Superior temporal gyrus (tissue), 1 donor: ENCODE data around the gene ATG7.

Source experiments
- DNase-seq: peaks from one replicate; pipeline ENCODE4 v3.0.0-alpha.2; 2016; ENCODE audit errors: extremely low spot score

ATG7 gene, protein sequence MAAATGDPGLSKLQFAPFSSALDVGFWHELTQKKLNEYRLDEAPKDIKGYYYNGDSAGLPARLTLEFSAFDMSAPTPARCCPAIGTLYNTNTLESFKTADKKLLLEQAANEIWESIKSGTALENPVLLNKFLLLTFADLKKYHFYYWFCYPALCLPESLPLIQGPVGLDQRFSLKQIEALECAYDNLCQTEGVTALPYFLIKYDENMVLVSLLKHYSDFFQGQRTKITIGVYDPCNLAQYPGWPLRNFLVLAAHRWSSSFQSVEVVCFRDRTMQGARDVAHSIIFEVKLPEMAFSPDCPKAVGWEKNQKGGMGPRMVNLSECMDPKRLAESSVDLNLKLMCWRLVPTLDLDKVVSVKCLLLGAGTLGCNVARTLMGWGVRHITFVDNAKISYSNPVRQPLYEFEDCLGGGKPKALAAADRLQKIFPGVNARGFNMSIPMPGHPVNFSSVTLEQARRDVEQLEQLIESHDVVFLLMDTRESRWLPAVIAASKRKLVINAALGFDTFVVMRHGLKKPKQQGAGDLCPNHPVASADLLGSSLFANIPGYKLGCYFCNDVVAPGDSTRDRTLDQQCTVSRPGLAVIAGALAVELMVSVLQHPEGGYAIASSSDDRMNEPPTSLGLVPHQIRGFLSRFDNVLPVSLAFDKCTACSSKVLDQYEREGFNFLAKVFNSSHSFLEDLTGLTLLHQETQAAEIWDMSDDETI

DNA sequence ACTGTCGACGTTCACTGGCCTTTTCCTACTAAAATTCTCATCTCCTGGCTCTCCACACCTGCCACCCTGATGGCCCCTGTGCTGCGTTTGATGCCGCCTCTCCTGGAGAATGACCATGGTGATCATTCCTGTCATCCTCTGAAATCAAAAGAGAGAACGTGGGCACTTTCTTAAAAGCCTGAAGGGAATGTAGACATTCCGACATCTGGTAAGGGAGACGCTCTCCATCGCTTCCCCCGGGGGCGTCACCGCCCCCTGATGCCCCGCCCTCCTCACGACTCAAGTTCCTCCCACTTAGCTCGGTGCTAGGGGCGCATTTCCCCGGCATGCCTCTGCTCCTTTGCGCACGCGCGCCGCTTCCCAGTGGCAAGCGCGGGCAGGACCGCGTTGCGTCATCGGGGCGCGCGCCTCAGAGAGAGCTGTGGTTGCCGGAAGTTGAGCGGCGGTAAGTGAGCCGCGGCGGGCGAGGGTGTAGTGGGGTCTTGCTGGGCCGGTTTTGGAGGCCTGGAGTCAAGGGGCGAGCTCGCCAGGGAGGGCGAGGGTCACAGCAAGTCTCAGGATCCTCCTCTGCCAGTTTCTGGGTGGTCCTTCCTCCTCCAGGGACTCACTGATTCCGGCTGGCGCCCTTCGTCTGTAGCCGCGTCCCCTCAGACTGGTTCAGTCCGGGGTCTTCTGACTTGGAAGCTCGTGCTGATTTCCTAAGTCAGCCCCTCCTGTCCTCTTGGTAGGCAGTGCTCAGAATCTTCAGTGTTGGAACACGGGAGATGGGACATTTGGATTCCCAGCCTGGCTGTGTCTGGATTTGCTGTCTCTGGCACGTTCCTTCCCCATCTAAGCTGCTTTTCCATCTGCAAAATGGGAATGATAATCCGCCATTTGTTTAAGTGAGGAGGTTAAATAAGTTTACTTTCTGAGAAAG lies at the start of gene ATG7:
TSS of gene ATG7 (plus strand) at position 412 of the 919 bp plus-strand sequence. CDS start 26,299 bp downstream, outside the sequence.
- DNase-seq = peak; percentile 96

DNA sequence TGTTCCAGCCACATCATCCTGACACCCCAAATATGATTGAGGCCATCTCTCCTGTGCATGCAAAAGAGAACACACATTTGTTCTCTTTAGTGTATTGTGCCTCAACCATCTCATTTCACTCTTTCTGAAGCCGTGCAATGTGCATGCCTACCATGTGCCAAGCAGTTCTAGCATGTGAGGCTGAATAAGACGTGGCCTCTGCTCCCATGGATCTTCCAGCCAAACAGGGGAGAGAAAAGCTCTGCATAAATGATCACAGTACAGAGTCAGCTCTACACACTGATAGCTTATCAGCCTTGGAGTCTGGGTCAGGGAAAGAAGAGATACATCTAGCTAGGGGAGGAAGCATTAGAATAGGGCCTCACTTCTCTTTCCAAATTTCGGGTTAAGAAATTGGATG lies 48.2 kb upstream of the ATG7 start:
- no peak for DNase-seq

DNA sequence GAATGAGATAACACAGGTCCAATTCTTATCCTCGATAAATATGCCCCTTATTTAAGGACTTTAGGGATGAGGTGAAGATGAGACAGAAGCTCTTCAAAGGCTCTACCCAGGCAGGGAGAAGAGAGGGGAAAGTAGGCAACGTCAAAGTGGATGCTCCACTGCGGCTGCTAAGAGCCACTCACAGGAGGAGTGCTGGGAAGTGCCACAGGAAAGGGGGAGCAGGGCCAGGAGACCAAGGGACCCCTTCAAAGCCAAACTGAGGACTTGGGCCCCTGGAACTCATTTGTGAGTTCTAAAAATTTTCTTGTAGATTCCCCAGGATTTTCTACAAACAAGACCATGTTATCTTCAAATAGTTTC lies 47.3 kb upstream of the ATG7 start:
- no peak for DNase-seq

DNA sequence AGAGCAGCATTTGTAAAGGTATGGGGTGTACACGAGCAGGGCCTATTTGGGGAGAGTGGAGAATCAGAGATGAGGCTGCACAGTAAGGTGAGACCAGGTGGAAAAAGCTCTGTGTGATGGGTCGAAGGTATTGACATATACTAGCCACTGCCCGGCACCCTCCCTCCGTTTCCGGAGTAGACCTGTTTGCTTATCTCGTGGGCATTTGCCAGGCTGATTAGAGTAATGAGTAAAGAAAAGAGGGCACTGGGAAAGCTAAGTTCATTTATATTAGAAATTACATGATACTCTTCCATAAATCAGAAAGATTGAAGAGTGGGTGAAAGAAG lies 46.2 kb upstream of the ATG7 start:
- DNase-seq = no peak

DNA sequence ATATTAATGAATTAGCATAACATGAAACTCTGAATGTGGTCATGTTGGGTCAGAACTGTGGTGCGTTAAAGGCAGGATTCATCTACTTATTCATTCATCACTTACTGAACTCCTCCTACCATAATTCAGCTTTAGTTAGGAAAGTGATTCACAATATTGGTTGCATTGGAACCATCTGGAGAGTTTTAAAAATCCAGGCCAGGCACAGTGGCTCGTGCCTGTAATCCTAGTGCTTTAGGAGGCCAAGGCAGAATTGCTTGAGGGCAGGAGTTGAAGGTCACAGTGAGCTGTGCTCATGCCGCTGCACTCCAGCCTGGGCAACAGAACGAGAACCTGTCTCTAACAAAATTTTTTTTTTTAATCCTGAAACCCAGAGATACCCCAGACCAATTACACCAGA lies 44.2 kb upstream of the ATG7 start:
- no peak for DNase-seq

DNA sequence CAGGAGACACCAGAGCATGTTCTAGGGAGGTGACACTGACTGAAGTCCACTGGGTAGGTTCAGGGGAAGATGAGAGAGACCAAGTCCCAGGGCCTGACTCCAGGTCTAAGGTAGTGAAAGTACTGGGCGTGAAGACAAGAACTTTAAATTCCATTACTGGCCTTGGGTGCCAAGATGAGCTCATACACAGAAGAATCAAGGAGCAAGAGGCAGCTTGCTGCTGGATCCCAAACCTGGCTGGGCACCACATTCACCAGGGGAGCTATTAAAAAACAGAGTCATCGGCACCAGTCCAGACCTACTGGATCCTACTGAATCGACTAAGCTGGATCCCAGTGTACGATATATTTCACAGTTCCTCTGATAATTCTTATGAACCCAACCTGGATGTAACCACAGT lies 42.1 kb upstream of the ATG7 start:
- DNase-seq = no peak

DNA sequence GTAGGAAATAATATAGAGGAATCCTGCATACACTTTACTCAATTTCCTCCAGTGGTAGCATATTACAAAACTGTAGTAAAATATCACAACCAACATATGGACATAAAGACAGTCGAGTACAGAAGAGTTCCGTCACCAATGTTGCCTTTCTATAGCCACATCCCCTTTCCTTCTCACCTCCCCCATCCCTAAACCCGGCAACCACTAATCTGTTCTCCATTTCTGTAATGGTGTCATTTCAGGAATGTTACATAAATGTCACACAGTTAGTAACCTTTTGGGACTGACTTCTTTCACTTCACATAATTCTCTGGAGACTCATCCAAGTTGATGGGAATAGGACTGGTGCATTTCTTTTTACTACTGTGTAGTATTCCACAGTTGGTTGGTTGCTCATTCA lies 41.4 kb upstream of the ATG7 start:
- no peak for DNase-seq

DNA sequence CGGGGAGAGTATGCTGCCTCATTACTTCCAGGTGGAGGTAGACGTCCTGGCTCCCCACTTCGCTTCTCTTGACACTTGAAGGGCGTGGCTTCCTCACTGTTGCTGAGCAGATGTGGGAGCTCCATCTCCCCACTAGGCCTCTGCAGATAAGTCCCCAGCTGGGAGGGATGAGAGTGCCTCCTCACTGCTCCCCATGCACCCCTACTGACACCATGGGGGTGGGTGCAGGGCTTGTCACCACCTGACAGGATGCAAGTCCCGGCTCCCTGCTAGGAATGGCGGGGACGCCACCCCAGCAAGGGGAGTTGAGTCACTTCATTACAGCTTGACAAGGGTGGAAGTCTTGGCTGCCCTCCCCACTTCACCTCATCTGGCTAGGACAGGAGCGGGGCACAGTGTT lies 36.8 kb upstream of the ATG7 start:
- no peak for DNase-seq

DNA sequence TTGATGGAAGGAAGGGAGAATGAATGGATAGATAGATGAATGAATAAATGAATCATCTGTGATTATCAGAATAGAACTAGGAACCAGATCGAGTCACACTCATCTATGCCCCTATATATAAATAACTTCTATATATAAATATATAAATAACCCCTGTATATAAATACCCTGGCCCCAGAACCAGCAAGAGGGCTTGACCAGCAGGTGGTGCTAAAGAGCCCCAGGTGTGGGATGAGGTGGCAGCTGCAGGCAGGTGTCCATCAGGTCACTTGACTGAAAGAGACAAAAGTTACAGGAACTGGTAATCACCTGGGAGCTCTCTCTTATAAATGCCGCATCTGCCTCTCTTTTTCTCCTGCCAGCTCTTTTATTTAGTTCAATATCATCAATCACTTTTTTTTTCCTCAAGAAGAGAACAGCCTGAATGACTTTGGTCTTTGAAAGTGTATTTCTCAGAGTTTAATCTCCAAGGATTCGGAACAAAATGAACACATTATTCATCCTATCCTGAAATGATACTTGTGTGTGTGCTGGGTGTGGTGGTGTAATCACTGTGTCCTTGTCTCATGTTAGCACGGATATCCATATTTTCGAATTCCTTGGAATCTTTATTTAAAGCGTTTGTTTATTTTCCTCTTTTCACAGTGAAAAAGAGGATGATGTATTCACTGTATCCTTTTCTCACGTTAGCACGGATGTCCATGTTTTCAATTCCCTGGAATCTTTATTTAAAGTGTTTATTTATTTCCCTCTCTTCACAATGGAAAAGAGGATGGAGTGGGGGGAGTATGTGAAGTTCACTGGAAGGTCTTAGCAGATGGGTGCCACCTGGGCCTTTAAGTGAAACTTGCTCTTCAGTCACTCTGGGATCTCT lies 35.4 kb upstream of the ATG7 start:
- peak; percentile 24 for DNase-seq

DNA sequence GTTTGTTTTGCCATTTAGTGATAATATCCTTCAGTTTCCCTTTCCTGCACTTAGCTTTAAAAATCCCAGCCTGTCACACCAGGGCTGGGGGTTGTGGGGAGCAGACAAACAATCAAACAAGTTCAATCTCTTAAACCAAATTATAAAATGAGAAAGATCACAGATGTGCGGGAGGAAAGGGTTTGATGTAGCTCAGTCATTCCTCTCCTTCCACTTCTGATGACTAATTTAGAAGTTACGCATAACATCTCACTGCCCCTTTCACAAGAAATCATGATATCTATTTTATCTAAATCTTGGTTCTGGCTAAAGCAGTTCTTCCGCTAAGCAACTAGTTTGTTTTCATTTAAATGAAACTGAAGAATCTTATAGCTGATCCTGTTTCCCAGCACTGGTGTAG lies 34.1 kb upstream of the ATG7 start:
- no peak for DNase-seq

DNA sequence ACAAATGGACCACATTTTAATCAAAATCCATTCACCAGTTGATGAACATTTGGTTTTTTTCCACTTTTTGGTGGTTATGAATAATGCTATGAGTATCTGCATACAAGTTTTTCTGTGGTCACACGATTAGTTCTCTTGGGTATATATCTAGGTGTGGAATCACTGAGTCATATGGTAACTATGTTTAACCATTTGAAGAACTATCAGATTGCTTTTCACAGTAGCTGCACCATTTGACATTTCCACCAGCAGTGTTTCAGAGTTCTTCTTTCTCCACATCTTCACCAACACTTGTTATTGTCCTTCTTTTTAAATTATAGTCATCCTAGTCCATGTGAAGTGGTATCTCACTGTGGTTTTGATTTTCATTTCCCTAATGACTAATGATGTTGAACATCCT lies 33.3 kb upstream of the ATG7 start:
- no peak for DNase-seq

DNA sequence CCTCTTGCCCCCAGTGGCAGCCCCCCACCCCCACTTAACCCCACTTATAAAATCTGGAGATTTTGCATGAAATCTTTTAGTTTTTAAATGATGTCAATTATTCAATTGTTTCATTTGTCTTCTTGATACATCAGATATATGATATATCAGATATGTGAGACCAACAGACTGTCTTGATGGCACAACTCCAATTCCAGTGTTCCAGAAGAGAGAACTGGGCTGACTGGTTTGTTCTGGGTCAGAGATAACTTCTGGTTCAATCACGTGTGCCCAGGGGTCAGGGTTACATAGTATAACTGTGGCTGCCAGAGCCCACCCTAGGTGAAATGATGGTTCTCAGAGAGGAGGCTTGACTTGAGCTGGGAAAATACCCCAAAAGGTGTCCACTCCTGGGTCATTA lies 32.4 kb upstream of the ATG7 start:
- no peak for DNase-seq

DNA sequence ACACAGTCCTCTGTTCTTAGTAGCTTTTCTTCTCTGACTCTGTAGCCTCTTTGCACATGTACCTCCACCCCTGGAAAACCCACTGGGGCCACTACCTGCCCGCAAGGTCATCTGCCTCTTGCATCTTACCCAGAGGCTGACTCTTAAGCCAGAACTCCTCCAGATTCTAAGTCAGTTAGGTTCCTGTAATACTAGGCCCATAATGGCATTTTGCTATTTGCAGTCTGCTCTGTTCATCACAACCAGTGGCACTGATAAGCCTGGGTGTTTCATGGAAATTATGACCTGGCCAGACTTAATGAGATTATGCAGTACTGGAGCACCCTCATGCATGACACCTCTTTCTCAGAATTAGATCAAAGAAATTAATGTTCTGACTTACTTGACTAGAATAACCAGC lies 31.7 kb upstream of the ATG7 start:
- no peak for DNase-seq

DNA sequence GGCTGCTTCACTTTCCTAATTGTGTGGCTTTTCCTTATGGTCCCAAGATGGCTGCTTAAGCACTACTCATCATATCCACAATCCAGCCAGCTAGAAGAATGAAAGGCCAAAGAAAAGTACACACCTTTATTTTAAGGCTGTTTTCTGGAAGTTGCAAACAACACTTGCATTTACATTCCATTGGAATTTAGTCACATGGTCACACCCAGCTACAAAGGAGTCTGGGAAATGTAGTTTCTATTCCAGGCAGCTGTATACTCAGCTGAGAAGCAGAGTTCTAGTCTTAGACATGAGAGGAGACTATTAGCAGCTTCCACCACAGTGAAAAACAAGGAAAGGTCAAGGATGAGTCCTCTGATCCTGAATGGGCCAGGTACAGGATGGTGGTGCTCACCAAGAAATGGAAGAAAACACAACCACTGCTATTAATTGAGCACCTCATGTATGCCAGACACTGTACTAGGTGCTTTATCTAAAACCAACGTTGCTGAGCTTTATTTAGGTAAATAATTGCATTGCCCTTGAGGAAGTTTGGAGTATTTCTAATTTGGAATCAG lies 28.0 kb upstream of the ATG7 start:
- no peak for DNase-seq

DNA sequence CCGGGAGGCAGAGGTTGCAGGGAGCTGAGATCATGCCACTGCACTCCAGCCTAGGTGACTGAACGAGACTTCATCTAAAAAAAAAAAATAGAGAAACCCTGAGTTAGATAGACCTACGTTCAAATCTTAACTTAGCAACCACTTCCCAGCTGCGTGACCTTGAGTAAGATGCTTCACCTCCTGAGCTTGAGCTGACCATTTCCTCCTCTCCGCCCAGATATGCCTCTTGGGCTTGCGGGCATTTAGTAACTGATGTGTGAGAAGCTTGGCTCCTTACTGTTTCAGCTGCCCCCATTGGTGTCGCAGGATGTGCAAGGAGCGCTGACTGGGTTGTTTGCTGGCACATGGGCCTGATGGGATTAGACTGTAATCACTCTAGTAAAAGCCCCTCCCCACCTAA lies 26.9 kb upstream of the ATG7 start:
- DNase-seq = no peak

DNA sequence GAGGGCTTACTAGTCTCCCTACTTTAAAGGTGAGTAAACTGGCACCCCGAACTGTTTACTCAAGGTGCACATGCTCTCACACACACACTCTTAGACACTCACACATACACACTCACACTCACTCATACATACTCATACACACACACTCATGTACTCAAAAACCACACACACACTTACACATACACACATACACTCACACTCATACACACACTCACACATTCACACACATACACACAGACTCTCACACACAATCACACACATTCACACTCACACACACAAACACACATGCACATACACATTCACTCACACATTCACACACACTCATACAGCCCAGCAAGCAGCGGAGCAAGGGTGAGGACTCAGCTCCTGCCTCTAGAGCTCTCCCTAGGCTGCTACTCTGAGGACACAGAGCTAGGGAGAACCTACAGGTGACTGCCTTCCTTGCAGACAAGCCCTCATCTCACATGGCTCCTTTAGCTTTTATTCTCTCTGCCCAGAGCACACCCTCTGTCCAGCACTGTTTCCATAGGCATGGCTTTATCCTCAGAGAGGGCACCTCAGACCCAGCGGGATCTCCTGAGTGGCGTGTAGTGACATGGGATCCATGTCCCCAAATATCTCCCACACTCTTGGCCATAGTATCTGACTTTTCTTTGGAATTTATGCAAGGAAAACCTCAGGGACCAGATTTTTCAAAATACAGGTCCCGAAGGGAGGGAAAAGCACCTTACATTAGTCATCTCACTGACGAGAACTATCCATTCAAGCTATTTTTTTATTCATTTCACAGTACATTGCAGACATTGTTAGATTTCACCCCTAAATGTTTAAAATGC lies 26.2 kb upstream of the ATG7 start:
- no peak for DNase-seq

DNA sequence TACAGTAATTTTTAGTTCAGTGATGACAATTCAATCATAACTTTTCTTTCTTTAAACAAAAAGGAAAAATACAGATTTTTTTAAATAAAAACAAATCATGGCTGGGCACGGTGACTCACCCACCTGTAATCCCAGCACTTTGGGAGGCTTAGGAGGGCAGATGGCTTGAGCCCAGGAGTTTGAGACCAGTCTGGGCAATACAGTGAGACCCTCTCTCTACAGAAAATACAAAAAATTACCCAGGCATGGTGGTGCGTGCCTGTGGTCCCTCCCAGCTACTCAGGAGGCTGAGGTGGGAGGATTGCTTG lies 25.6 kb upstream of the ATG7 start:
- no peak for DNase-seq

DNA sequence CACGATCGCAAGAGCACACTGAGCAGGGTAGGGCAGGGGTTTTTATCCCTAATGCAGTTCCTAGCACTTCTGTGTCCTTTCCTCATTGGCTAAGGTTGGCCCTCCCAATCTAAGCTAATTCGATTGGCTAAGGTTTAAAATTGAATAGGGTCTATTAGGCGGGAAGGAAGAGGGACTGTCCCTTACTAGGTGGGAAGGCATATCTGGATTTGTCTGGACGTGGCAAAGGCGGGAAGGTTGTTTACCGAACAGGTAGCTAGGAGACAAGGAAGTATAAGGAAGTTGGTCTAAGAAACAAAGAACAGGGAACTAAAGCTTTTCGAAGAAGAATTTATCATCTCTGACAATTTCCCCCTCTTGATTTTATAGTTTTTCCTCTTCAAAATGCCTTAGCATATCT lies 24.8 kb upstream of the ATG7 start:
- no peak for DNase-seq

DNA sequence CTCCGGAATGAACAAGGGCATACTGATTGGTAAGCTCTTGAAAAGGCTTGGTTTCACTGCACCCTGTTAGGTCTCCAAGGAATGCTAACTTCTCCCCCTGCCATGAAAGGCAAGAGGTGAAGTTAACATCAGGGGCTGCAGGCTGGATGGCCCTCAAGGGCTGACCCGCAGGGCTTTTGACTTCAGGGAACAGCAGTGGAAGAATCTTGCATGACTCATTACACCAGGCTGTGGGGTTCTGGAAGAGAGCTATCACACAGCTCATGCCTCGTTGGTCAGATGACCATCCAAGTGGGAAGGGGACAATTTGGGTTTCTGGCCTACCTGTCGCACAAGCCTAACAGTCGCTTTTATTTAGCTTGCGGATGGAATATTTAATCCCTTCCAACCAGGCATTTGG lies 23.6 kb upstream of the ATG7 start:
- DNase-seq = no peak
